HCEC 1CT (cell line): ENCODE measurements around the gene IGSF9B.

Experiments used
- DNase-seq: peaks from one replicate; pipeline ENCODE4 v3.0.0-alpha.2; 2017

IGSF9B gene

GRCh38 chr11:133982876-133983275, 26.1 kb upstream of the IGSF9B start:
- no peak for DNase-seq

GRCh38 chr11:133982151-133982550, 25.4 kb upstream of the IGSF9B start:
- DNase-seq: no peak

- DNase-seq: no peak
Observed at GRCh38 chr11:133981156-133981555, 24.4 kb upstream of the IGSF9B start.

- DNase-seq: no peak
Observed at GRCh38 chr11:133980665-133981064, 23.9 kb upstream of the IGSF9B start.

- no peak for DNase-seq
Observed at GRCh38 chr11:133978794-133979193, 22.0 kb upstream of the IGSF9B start.

GRCh38 chr11:133977067-133977677, 20.4 kb upstream of the IGSF9B start:
- DNase-seq: no peak

- no peak for DNase-seq
Observed at GRCh38 chr11:133975488-133975849, 18.7 kb upstream of the IGSF9B start.

- DNase-seq: no peak
Observed at GRCh38 chr11:133974836-133975487, 18.2 kb upstream of the IGSF9B start.

GRCh38 chr11:133971881-133972280, 15.1 kb upstream of the IGSF9B start:
- DNase-seq: no peak

GRCh38 chr11:133969112-133969511, 12.3 kb upstream of the IGSF9B start:
- no peak for DNase-seq

GRCh38 chr11:133968300-133968699, 11.5 kb upstream of the IGSF9B start:
- DNase-seq: no peak

- no peak for DNase-seq
Observed at GRCh38 chr11:133967599-133968238, 11.0 kb upstream of the IGSF9B start.

GRCh38 chr11:133966921-133967598, 10.3 kb upstream of the IGSF9B start:
- DNase-seq: no peak

- DNase-seq: no peak
Observed at GRCh38 chr11:133966172-133966651, 9.4 kb upstream of the IGSF9B start.

GRCh38 chr11:133965031-133965601, 8.3 kb upstream of the IGSF9B start:
- no peak for DNase-seq

GRCh38 chr11:133964356-133964755, 7.6 kb upstream of the IGSF9B start:
- no peak for DNase-seq

- DNase-seq: no peak
Observed at GRCh38 chr11:133961890-133962289, 5.1 kb upstream of the IGSF9B start.

GRCh38 chr11:133957900-133958299, 1.1 kb upstream of the IGSF9B start:
- DNase-seq: no peak

GRCh38 chr11:133955945-133956421, 785 bp downstream of the IGSF9B start:
- DNase-seq: no peak

GRCh38 chr11:133955081-133955891, 1.5 kb downstream of the IGSF9B start:
- no peak for DNase-seq

GRCh38 chr11:133953999-133954398, 2.8 kb downstream of the IGSF9B start:
- no peak for DNase-seq

GRCh38 chr11:133953547-133953946, 3.2 kb downstream of the IGSF9B start:
- no peak for DNase-seq
